Measurements from ENCODE around the gene KIF26B. TPM values are rescaled to one million over a fixed set of nuclear protein-coding genes. Genes with fewer than 3 reads are reported as not detected.

The KIF26B gene
- total RNA-seq, 1 experiment from 2014 or later: 1.6 TPM

DNA sequence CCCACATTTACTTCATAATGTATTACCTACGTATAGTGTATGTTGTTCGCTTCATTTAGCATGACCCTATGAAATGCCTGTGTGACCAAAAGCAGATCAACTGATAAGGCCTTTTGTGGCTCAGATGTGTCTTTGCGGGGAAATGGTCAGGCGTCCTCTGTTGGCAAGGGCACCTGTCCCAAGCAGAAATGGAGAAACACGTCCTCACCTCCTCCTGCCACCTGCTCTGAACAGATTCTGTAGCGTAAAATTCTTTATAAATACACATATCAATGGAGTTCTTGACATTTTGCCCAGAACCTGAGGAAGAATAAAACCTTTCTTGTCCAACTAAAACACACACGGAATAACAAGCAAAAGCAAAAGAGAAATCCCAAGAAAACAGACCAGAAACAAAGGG lies 417.9 kb downstream of the KIF26B start:
- ChIA-PET CTCF (interaction anchor here (0.6 to 0.7 kb wide), 2 partner anchors 12 to 393 kb away, joined by 3 read pairs; no protein-coding TSS in a partner anchor), POLR2A (no interaction called here)
- intact Hi-C loops (cut with micrococcal nuclease): no loop called here
- Mint-ChIP-seq H3K9me3 (ENCODE audit: unreplicated experiment) (no peaks in the 10 kb centered on the region), H3K4me1 (ENCODE audit: insufficient read depth, unreplicated experiment) (no peaks in the 10 kb centered on the region), H3K36me3 (ENCODE audit: insufficient read depth, unreplicated experiment) (no peaks in the 10 kb centered on the region), H3K27me3 (ENCODE audit: insufficient read depth, unreplicated experiment) (peaks cover 60% of the 10 kb centered on the region), H3K4me3 (ENCODE audit: unreplicated experiment) (no peak overlapping the region), H3K27ac (ENCODE audit: low read depth, unreplicated experiment) (no peak overlapping the region)
- no peak for DNase-seq (ENCODE audit: unreplicated experiment)
- BruUV-seq (replicated peaks): no TSS peak
- TF ChIP-seq, protein P1, sequence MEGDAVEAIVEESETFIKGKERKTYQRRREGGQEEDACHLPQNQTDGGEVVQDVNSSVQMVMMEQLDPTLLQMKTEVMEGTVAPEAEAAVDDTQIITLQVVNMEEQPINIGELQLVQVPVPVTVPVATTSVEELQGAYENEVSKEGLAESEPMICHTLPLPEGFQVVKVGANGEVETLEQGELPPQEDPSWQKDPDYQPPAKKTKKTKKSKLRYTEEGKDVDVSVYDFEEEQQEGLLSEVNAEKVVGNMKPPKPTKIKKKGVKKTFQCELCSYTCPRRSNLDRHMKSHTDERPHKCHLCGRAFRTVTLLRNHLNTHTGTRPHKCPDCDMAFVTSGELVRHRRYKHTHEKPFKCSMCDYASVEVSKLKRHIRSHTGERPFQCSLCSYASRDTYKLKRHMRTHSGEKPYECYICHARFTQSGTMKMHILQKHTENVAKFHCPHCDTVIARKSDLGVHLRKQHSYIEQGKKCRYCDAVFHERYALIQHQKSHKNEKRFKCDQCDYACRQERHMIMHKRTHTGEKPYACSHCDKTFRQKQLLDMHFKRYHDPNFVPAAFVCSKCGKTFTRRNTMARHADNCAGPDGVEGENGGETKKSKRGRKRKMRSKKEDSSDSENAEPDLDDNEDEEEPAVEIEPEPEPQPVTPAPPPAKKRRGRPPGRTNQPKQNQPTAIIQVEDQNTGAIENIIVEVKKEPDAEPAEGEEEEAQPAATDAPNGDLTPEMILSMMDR (IDR thresholded peaks at IDR 0.05; ENCODE audit: unreplicated experiment): no peak

DNA sequence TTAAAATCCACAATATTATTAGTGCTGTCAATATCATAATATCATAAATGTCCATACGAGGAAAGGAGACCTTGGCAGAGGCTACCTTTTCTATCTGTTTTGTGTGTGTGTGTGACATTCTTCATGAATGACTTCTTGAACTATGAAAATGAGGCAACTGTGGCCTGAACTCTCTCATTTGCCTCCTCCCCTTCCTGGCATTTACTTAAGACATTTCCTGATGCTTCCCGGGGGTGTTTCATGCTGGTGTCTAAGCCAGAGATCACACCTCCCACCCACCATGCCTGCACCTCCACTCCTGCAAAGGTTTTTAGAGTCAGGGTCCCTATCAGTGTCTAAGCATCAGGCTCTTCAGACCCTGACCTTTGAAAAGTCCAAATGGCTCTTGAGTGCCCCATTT lies 420.9 kb downstream of the KIF26B start:
- Mint-ChIP-seq H3K36me3 (ENCODE audit: insufficient read depth, unreplicated experiment) (no peaks in the 10 kb centered on the region), H3K9me3 (ENCODE audit: unreplicated experiment) (no peaks in the 10 kb centered on the region), H3K4me1 (ENCODE audit: insufficient read depth, unreplicated experiment) (no peaks in the 10 kb centered on the region), H3K27me3 (ENCODE audit: insufficient read depth, unreplicated experiment) (peaks cover 61% of the 10 kb centered on the region), H3K27ac (ENCODE audit: low read depth, unreplicated experiment) (no peak overlapping the region), H3K4me3 (ENCODE audit: unreplicated experiment) (no peak overlapping the region)
- TF ChIP-seq, protein P1 (IDR thresholded peaks at IDR 0.05; ENCODE audit: unreplicated experiment): no peak
- CTCF ChIA-PET: interaction anchor here (0.6 to 1.2 kb wide), 2 partner anchors 19 to 82 kb away, joined by 4 to 5 read pairs; no protein-coding TSS in a partner anchor
- BruUV-seq (replicated peaks): no TSS peak
- intact Hi-C loops (cut with micrococcal nuclease): no loop called here
- no peak for DNase-seq (ENCODE audit: unreplicated experiment)
- POLR2A ChIA-PET: no interaction called here

DNA sequence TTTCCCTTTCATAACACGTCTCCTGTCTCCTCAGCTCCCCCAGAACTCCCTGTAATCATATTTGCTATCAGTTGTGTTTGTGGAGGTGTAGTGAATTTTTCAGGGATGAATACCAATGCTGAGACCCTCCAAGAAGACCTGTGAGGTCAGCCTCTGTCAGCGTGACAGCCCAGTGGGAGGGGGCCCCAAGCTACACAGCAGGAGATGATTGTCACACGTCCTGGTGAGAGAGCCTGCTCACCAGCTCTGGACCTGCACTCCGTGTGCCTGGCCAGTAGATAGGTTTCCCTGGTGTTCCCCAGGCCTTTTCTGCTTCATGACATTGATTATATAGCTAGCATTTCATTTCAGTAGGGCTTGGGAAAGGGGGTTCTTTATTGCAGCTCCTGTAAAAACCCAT lies 421.5 kb downstream of the KIF26B start:
- no peak for DNase-seq (ENCODE audit: unreplicated experiment)
- POLR2A ChIA-PET: interaction anchor here (0.9 kb wide), 1 partner anchor 22 kb away, joined by 3 read pairs; no protein-coding TSS in a partner anchor
- intact Hi-C loops (cut with micrococcal nuclease): no loop called here
- Mint-ChIP-seq H3K27me3 (ENCODE audit: insufficient read depth, unreplicated experiment) (peaks cover 61% of the 10 kb centered on the region), H3K27ac (ENCODE audit: low read depth, unreplicated experiment) (no peak overlapping the region), H3K9me3 (ENCODE audit: unreplicated experiment) (no peaks in the 10 kb centered on the region), H3K36me3 (ENCODE audit: insufficient read depth, unreplicated experiment) (no peaks in the 10 kb centered on the region), H3K4me3 (ENCODE audit: unreplicated experiment) (no peak overlapping the region), H3K4me1 (ENCODE audit: insufficient read depth, unreplicated experiment) (no peaks in the 10 kb centered on the region)
- no TSS peak for BruUV-seq (replicated peaks)
- CTCF ChIA-PET: interaction anchor here (0.6 to 1.2 kb wide), 4 partner anchors 20 to 916 kb away, joined by 3 to 5 read pairs (median 4); no protein-coding TSS in a partner anchor
- TF ChIP-seq, protein P1 (IDR thresholded peaks at IDR 0.05; ENCODE audit: unreplicated experiment): no peak

DNA sequence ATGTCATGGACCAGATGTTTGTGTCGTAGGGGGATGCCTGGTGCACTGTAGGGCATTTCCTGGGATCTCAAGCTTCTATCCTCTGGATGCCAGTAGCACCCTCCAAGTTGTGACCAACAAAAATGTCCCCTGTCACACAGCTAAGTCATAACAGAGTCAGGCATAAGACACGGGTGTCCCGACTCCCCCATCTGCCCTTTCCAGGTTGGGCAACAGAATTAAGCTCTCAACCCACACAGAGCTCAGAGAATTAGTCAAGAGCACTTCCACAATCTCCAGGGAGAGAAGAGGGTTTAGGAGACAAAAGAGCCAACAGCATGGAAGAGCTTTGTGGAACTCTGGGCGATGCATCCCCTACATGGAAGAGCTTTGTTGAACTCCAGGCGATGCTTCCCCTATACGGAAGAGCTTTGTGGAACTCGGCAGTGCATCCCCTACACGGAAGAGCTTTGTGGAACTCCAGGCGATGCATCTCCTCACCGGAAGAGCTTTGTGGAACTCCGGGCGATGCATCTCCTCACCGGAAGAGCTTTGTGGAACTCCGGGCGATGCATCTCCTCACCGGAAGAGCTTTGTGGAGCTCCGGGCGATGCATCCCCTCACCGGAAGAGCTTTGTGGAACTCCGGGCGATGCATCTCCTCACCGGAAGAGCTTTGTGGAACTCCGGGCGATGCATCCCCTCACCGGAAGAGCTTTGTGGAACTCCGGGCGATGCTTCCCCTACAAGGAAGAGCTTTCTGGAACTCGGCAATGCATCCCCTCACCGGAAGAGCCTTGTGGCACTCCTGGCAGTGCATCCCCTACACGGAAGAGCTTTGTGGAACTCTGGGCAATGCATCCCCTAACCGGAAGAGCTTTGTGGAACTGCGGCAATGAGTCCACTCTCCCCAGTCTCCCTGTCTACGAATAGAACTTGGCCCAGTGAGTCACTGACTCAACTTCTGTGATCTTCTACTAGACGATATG lies 422.7 kb downstream of the KIF26B start:
- intact Hi-C loops (cut with micrococcal nuclease): no loop called here
- CTCF ChIA-PET: interaction anchor here (0.6 to 1.2 kb wide), 5 partner anchors 9 to 915 kb away, joined by 3 to 5 read pairs (median 3); no protein-coding TSS in a partner anchor
- POLR2A ChIA-PET: interaction anchor here (0.9 to 1.1 kb wide), 4 partner anchors 10 to 43 kb away, joined by 3 to 4 read pairs (median 4); no protein-coding TSS in a partner anchor
- Mint-ChIP-seq H3K27me3 (ENCODE audit: insufficient read depth, unreplicated experiment) (peaks cover 61% of the 10 kb centered on the region), H3K36me3 (ENCODE audit: insufficient read depth, unreplicated experiment) (no peaks in the 10 kb centered on the region), H3K4me1 (ENCODE audit: insufficient read depth, unreplicated experiment) (no peaks in the 10 kb centered on the region), H3K27ac (ENCODE audit: low read depth, unreplicated experiment) (no peak overlapping the region), H3K9me3 (ENCODE audit: unreplicated experiment) (no peaks in the 10 kb centered on the region), H3K4me3 (ENCODE audit: unreplicated experiment) (no peak overlapping the region)
- DNase-seq (ENCODE audit: unreplicated experiment): no peak
- BruUV-seq (replicated peaks): no TSS peak
- TF ChIP-seq, protein P1 (IDR thresholded peaks at IDR 0.05; ENCODE audit: unreplicated experiment): no peak
